Central memory CD4-positive, alpha-beta T cell (primary cell): Measurements from ENCODE around the gene MCF2L.
"Not testable (repeated sequence)": the region's sequence is repeated elsewhere in the genome, so short reads cannot be mapped to it uniquely, and the experiment has no call there.

Source experiments
- DNase-seq: peaks from one replicate; pipeline ENCODE4 v3.0.0; 2022

MCF2L gene

GRCh38 chr13:113052971-113053370 is 84.0 kb downstream of the MCF2L start:
- DNase-seq: no peak

DNA sequence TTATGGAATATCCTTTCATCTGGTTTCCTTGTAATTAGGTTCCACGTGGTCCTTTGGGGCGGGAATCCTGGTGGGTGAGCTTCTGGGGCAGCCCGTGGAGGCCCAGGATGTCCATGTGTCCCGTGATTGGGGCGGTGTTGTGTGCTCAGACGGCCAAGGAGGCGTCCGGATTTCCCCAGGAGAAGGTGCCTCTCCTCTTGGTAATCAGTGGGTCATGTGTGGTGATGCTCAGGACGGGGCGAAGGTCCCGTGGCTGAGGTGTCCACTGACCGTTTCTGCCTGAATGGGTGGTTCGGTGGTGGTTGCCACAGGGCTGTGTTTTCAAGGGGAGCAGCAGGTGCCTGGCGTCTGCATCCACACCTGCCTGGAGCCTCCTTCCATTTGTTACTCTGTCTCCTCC is 84.4 kb downstream of the MCF2L start:
- no peak for DNase-seq

- no peak for DNase-seq
Observed at GRCh38 chr13:113053801-113054604, 85.0 kb downstream of the MCF2L start.

GRCh38 chr13:113057084-113057483 is 88.1 kb downstream of the MCF2L start:
- no peak for DNase-seq

- not testable (repeated sequence) for DNase-seq
Observed at GRCh38 chr13:113057559-113057958, 88.5 kb downstream of the MCF2L start.

- no peak for DNase-seq
Observed at GRCh38 chr13:113058129-113058987, 89.3 kb downstream of the MCF2L start.

DNA sequence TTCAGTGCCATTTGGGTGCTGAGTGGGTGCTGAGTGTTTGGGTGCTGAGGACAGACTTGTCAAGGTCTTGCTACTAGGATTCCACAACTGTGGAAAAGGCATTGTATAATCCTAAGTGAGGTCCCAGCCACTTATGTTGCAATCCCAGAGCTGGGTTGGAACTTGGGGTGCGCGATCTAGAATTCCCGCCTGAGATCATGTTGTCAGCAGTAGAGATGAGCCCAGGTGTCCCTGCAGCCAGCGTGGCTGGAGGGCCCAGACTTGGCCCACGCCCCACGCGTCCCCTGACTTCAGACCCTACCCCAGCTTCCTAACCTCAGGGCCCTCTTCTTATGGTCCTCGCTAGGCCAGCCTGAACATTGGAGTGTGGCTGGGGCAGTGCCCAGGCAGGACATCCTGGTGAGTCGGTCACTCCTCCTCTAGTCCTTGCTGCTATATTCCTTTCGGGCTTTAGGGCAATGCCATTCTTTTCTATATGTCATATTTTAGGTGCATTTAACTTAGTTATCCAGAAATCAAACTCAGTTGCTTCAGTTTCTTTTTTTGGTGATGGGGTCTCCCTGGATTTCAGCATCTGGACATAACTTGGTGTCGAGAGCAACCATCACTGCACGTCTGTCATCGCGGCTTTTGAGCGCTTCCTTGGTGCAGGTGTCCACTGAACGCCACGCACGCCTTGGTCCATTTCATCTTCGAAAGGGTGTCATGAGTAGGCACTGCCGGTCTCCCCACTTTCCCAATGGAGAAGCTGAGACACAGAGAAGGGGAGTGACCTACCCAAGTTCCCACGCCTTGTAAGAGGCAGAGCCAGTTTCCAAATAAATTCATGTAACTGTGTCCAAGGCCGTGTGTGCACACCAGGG is 90.2 kb downstream of the MCF2L start:
- no peak for DNase-seq

- no peak for DNase-seq
Observed at GRCh38 chr13:113059891-113060290, 90.9 kb downstream of the MCF2L start.

GRCh38 chr13:113060557-113061270 is 91.7 kb downstream of the MCF2L start:
- no peak for DNase-seq

- no peak for DNase-seq
Observed at GRCh38 chr13:113061271-113061625, 92.2 kb downstream of the MCF2L start.

GRCh38 chr13:113061796-113062425 is 92.9 kb downstream of the MCF2L start:
- DNase-seq: no peak

DNA sequence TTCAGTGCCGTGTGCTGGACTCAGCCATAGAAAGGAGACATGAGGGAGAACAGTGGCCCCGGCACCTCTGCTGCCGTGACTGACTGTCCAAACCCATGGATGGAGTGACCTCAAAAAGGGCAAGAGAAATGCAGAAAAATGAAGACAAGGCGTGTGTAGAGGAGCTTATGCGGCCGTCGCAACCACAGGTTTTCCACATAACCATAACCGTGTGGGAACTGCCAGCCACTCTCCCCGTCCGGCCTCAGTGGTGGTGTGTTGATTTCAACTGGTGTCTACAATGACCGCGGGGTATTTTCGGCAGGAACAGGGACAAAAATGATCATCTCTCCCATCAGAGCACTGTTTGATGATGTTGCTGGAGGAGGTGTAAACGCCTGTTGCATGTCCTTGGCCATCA is 93.7 kb downstream of the MCF2L start:
- no peak for DNase-seq

GRCh38 chr13:113063091-113063491 is 94.1 kb downstream of the MCF2L start:
- no peak for DNase-seq

DNA sequence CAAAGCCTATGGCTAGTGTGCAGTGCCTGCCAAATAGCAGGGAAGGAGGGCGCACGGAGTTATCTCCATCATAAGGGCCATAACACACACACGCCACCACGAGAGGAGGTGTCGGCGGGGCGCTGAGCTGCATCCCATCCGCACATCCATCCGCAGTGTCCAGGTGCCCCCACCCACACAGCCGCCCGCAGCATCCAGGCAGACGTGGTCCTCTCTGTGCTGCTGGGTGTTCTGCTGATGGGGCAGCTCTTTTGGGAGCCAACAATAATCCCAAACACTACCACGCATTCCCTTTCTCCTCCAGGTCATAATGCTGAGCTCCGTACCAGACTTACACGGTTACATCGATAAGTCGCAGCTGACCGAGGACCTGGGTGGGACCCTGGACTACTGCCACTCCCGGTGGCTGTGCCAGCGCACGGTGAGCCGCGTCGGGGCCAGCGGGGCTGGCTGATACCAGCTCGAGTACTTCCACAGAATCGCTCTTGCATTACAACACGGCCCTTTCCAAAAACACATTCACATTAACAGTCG is 95.1 kb downstream of the MCF2L start:
- DNase-seq: no peak

- DNase-seq: no peak
Observed at GRCh38 chr13:113064534-113065405, 95.8 kb downstream of the MCF2L start.

GRCh38 chr13:113065406-113066141 is 96.6 kb downstream of the MCF2L start:
- DNase-seq: no peak

DNA sequence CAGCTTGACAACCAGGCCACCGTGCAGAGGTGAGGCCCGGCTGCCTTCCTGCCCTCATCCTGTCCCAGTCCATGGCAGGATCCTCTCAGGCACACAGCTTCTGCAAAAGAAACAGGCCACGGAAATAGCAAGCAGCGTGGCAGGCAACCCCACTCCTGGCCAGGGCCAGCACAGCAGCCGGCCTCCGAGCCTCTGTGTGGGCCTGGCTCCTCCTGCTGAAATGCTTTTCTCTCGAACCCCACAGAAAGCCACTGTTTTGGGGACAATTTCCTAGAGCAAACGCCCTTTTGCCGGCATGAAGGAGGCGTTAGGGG is 97.1 kb downstream of the MCF2L start:
- DNase-seq: no peak

- no peak for DNase-seq
Observed at GRCh38 chr13:113066746-113067145, 97.7 kb downstream of the MCF2L start.

- no peak for DNase-seq
Observed at GRCh38 chr13:113069861-113070805, 101.1 kb downstream of the MCF2L start.
